GM18870 (cell line): ENCODE data around the gene SDK1.

Experiments
- ATAC-seq: cut with Tn5 transposase; IDR thresholded peaks from one replicate; pipeline ENCODE4 v1.9.1; 2021; ENCODE audit warnings: moderate library complexity; ENCODE audit not compliant: unreplicated experiment

The SDK1 gene

GRCh38 chr7:4140933-4141332, 839.9 kb downstream of the SDK1 start:
- no peak for ATAC-seq

GRCh38 chr7:4143006-4143405, 842.0 kb downstream of the SDK1 start:
- ATAC-seq, result no peak

GRCh38 chr7:4143511-4144171, 842.6 kb downstream of the SDK1 start:
- ATAC-seq, result no peak

- ATAC-seq, result no peak
Measured at GRCh38 chr7:4144172-4144701, 843.2 kb downstream of the SDK1 start.

- ATAC-seq, result no peak
Measured at GRCh38 chr7:4144811-4145510, 843.9 kb downstream of the SDK1 start.

GRCh38 chr7:4145576-4145975, 844.5 kb downstream of the SDK1 start:
- ATAC-seq, result no peak

- no peak for ATAC-seq
Measured at GRCh38 chr7:4147926-4148620, 847.0 kb downstream of the SDK1 start.

- ATAC-seq, result no peak
Measured at GRCh38 chr7:4149236-4149635, 848.2 kb downstream of the SDK1 start.

- no peak for ATAC-seq
Measured at GRCh38 chr7:4149645-4150044, 848.6 kb downstream of the SDK1 start.

GRCh38 chr7:4150731-4151130, 849.7 kb downstream of the SDK1 start:
- ATAC-seq, result no peak

- ATAC-seq, result no peak
Measured at GRCh38 chr7:4151524-4151923, 850.5 kb downstream of the SDK1 start.

- ATAC-seq, result no peak
Measured at GRCh38 chr7:4151926-4152549, 851.0 kb downstream of the SDK1 start.

GRCh38 chr7:4154882-4155535, 854.0 kb downstream of the SDK1 start:
- ATAC-seq, result no peak

- no peak for ATAC-seq
Measured at GRCh38 chr7:4156190-4156589, 855.1 kb downstream of the SDK1 start.

GRCh38 chr7:4157651-4158050, 856.6 kb downstream of the SDK1 start:
- ATAC-seq, result no peak

- ATAC-seq, result no peak
Measured at GRCh38 chr7:4158441-4159153, 857.5 kb downstream of the SDK1 start.

- no peak for ATAC-seq
Measured at GRCh38 chr7:4159154-4159501, 858.1 kb downstream of the SDK1 start.

- ATAC-seq, result no peak
Measured at GRCh38 chr7:4159761-4160554, 858.9 kb downstream of the SDK1 start.

- ATAC-seq, result no peak
Measured at GRCh38 chr7:4162884-4163564, 862.0 kb downstream of the SDK1 start.
